DND-41 (cell line): ENCODE results near the gene RNF150.

Experiments used
- CTCF ChIP-seq: IDR thresholded peaks from 2 replicates; pipeline ENCODE4 v1.5.1; 2012; ENCODE audit warnings: borderline replicate concordance, low read length, moderate library complexity, mild to moderate bottlenecking; ENCODE audit not compliant: poor library complexity, severe bottlenecking; ENCODE audit errors: extremely low read depth
- EZH2 ChIP-seq: IDR thresholded peaks from 3 replicates; pipeline ENCODE4 v1.6.1; 2012; ENCODE audit warnings: borderline replicate concordance, low read depth, mild to moderate bottlenecking, moderate library complexity, low read length, inconsistent platforms; ENCODE audit not compliant: severe bottlenecking

- no peak for TF ChIP-seq CTCF
- no peak for TF ChIP-seq EZH2
Observed at GRCh38 chr4:141026900-141027299, 106.4 kb downstream of the RNF150 start.
